Suprapubic skin (tissue), 4 donors: Measurements from ENCODE around the gene SEMA5A. TPM values are rescaled to one million over a fixed set of nuclear protein-coding genes. Genes with fewer than 3 reads are reported as not detected.

Source experiments
- DNase-seq, 2 donors: peaks; one replicate each; pipeline ENCODE4 v3.0.0-alpha.2; 2019; ENCODE audit warnings: low spot score in 2 of 2
- H3K27ac ChIP-seq: fragments of 200-600 bp; sonication (generic); one replicate; pipeline ENCODE4 v1.5.1; 2019
- H3K27me3 ChIP-seq: fragments of 200-600 bp; sonication (generic); one replicate; pipeline ENCODE4 v1.5.1; 2019
- H3K36me3 ChIP-seq: fragments of 200-600 bp; sonication (generic); one replicate; pipeline ENCODE4 v1.5.1; 2019
- H3K4me1 ChIP-seq: fragments of 200-600 bp; sonication (generic); one replicate; pipeline ENCODE4 v1.5.1; 2019
- H3K4me3 ChIP-seq: fragments of 200-600 bp; sonication (generic); one replicate; pipeline ENCODE4 v1.5.1; 2019; ENCODE audit warnings: mild to moderate bottlenecking
- H3K9me3 ChIP-seq: fragments of 200-600 bp; sonication (generic); one replicate; pipeline ENCODE4 v1.5.1; 2019
- CTCF ChIP-seq, 2 donors: fragments of 200-600 bp in 1 of 2; fragments of 450-650 bp in 1 of 2; sonication (generic) in 1 of 2; IDR thresholded peaks; one replicate each; pipeline ENCODE4 v1.5.1; 2016 to 2019; ENCODE audit warnings: antibody characterized with exemption in 2 of 2, mild to moderate bottlenecking in 1 of 2, moderate library complexity in 1 of 2
- EP300 ChIP-seq: sonication (generic); formaldehyde crosslinking; IDR thresholded peaks from one replicate; pipeline ENCODE4 v1.6.1; 2017; ENCODE audit warnings: antibody characterized with exemption
- POLR2A ChIP-seq, 2 donors: fragments of 450-650 bp; IDR thresholded peaks; one replicate each; pipeline ENCODE4 v1.6.1; 2017; ENCODE audit warnings: antibody characterized with exemption in 2 of 2, mild to moderate bottlenecking in 2 of 2, moderate library complexity in 2 of 2
- POLR2AphosphoS5 ChIP-seq, 3 donors: sonication (generic); formaldehyde crosslinking; IDR thresholded peaks; one replicate each; pipeline ENCODE4 v1.6.1; 2017; ENCODE audit warnings: antibody characterized with exemption in 3 of 3
- WGBS: methylation state at CpG from one replicate; pipeline ENCODE4 v1.1.5; 2018; 5-methylcytosine and 5-hydroxymethylcytosine counted together
- total RNA-seq, 4 donors: library from RNA; depleted of rRNA; stranded (reverse); fragments of >200 nt; gene quantifications; one replicate each; pipeline ENCODE4 v1.1.0, GENCODE V29; 2016

Gene SEMA5A
- total RNA-seq, 4 donors from 2014 or later = 14.5 to 31.7 (median 23.4) TPM

GRCh38 chr5:9477537-9477936, 68.3 kb downstream of the SEMA5A start:
- WGBS = 68% methylated on average over 2 of the region's 2 CpGs
- DNase-seq = no peak

GRCh38 chr5:9474219-9475002, 71.5 kb downstream of the SEMA5A start:
- no peak for DNase-seq

More at GRCh38 chr5:9477537-9477936, 68.3 kb downstream of the SEMA5A start:
- TF ChIP-seq POLR2A (IDR thresholded peaks at IDR 0.05) (no peak), CTCF (IDR thresholded peaks at IDR 0.05) (no peak)
- H3K4me3 ChIP-seq = no peak overlapping the region
- H3K36me3 ChIP-seq = no peaks in the 10 kb centered on the region
- no peaks in the 10 kb centered on the region for H3K27me3 ChIP-seq
- no peaks in the 10 kb centered on the region for H3K4me1 ChIP-seq
- H3K9me3 ChIP-seq = peaks cover 6% of the 10 kb centered on the region
- H3K27ac ChIP-seq = no peak overlapping the region

GRCh38 chr5:9473624-9474023, 72.3 kb downstream of the SEMA5A start:
- Histone ChIP-seq H3K9me3 (peaks cover 6% of the 10 kb centered on the region), H3K27ac (no peak overlapping the region), H3K27me3 (no peaks in the 10 kb centered on the region), H3K4me1 (no peaks in the 10 kb centered on the region), H3K36me3 (no peaks in the 10 kb centered on the region), H3K4me3 (no peak overlapping the region)
- TF ChIP-seq EP300 = no peak
- TF ChIP-seq POLR2A (IDR thresholded peaks at IDR 0.05) = no peak
- TF ChIP-seq POLR2AphosphoS5 (IDR thresholded peaks at IDR 0.05) = no peak
- no peak for TF ChIP-seq CTCF (IDR thresholded peaks at IDR 0.05)
- DNase-seq = no peak
- WGBS = 55% methylated on average over 2 of the region's 2 CpGs

More at GRCh38 chr5:9474219-9475002, 71.5 kb downstream of the SEMA5A start:
- H3K9me3 ChIP-seq = peaks cover 6% of the 10 kb centered on the region
- H3K36me3 ChIP-seq = no peaks in the 10 kb centered on the region
- 73% methylated on average over 10 of the region's 10 CpGs for WGBS
- H3K27ac ChIP-seq = no peak overlapping the region
- H3K4me3 ChIP-seq = no peak overlapping the region
- TF ChIP-seq EP300 (no peak), POLR2AphosphoS5 (IDR thresholded peaks at IDR 0.05) (no peak), CTCF (IDR thresholded peaks at IDR 0.05) (no peak), POLR2A (IDR thresholded peaks at IDR 0.05) (no peak)
- no peaks in the 10 kb centered on the region for H3K4me1 ChIP-seq
- no peaks in the 10 kb centered on the region for H3K27me3 ChIP-seq

GRCh38 chr5:9470410-9470809, 75.5 kb downstream of the SEMA5A start:
- peaks cover 22% of the 10 kb centered on the region for H3K4me1 ChIP-seq
- H3K4me3 ChIP-seq = no peak overlapping the region
- WGBS = 85% methylated on average over 1 of the region's 1 CpG
- no peaks in the 10 kb centered on the region for H3K27me3 ChIP-seq
- no peaks in the 10 kb centered on the region for H3K36me3 ChIP-seq
- no peak for TF ChIP-seq EP300
- no peak for TF ChIP-seq POLR2A (IDR thresholded peaks at IDR 0.05)
- no peak for TF ChIP-seq CTCF (IDR thresholded peaks at IDR 0.05)
- TF ChIP-seq POLR2AphosphoS5 (IDR thresholded peaks at IDR 0.05) = no peak
- no peaks in the 10 kb centered on the region for H3K9me3 ChIP-seq
- no peak overlapping the region for H3K27ac ChIP-seq
- no peak for DNase-seq

- DNase-seq = no peak
- TF ChIP-seq CTCF (IDR thresholded peaks at IDR 0.05) (no peak), EP300 (no peak), POLR2A (IDR thresholded peaks at IDR 0.05) (no peak), POLR2AphosphoS5 (IDR thresholded peaks at IDR 0.05) (no peak)
- H3K4me1 ChIP-seq = peaks cover 22% of the 10 kb centered on the region
- H3K36me3 ChIP-seq = no peaks in the 10 kb centered on the region
- no peaks in the 10 kb centered on the region for H3K9me3 ChIP-seq
- H3K4me3 ChIP-seq = no peak overlapping the region
- H3K27ac ChIP-seq = peak overlapping the region; percentile 75
- H3K27me3 ChIP-seq = no peaks in the 10 kb centered on the region
- 21% methylated on average over 4 of the region's 4 CpGs for WGBS
These were observed 77.9 kb downstream of the SEMA5A start for GRCh38 chr5:9468060-9468388.
